Fibroblast of mammary gland (primary cell): ENCODE results near the gene ALG6.

ENCODE experiments used
- DNase-seq: peaks from one replicate; pipeline ENCODE4 v3.0.0-alpha.2; 2010; ENCODE audit warnings: low read depth
- H3K4me3 ChIP-seq: 2 replicates; pipeline ENCODE4 v1.5.1; 2011; ENCODE audit warnings: low read depth, mild to moderate bottlenecking, low read length, moderate library complexity; ENCODE audit not compliant: control insufficient read depth
- CTCF ChIP-seq: conservative IDR thresholded peaks from 2 replicates; pipeline ENCODE4 v1.5.1; 2011; ENCODE audit warnings: low read depth, low read length, inconsistent platforms; ENCODE audit not compliant: control insufficient read depth, insufficient read depth

Gene ALG6

DNA sequence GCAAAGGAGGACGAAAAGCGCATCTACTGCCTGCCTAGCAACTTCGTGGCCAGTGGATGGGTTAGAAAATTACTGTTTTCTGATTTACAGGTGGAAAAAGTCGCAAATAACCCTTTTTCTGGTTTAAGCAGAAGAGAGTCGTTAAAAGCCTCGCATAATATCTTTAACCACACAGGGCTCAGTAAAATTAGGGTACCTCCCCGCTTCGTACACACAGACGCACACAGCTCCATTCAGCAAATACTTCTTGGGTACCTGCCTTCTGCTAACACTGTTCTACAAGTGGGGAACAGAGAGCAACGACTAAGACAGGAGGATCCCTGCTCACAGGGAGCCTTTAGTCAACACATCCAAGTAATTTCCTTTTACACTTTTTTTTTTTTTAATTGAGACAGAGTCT is 704 bp downstream of the ALG6 start:
- TF ChIP-seq CTCF, result no peak
- peak overlapping the region; percentile 90 for H3K4me3 ChIP-seq
- DNase-seq, result no peak

GRCh38 chr1:63379583-63379982 is 12.2 kb downstream of the ALG6 start:
- H3K4me3 ChIP-seq, result no peak overlapping the region
- no peak for TF ChIP-seq CTCF
- DNase-seq, result no peak

- no peak overlapping the region for H3K4me3 ChIP-seq
- no peak for TF ChIP-seq CTCF
- no peak for DNase-seq
Measured at GRCh38 chr1:63381741-63382140, 14.3 kb downstream of the ALG6 start.

DNA sequence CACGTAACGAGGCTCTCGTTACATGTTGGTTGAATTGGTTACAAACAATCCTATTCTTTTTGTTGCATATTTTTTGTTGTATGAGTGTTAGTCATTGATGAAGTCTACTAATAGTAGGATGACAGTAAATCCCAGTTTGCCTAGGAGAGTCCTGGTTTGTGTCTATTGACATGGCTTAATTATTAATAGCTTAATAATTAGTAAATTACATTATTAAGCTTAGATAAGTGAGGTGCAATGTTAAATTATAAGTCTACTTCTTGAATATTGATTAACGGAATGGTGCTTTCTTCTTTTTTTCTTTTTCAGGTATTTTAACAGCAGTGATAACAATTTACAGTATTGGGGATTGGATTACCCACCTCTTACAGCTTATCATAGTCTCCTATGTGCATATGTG is 34.5 kb downstream of the ALG6 start:
- H3K4me3 ChIP-seq, result no peak overlapping the region
- no peak for TF ChIP-seq CTCF
- DNase-seq, result no peak

- DNase-seq, result no peak
- no peak for TF ChIP-seq CTCF
Measured at GRCh38 chr1:63403386-63403785, 36.0 kb downstream of the ALG6 start.

DNA sequence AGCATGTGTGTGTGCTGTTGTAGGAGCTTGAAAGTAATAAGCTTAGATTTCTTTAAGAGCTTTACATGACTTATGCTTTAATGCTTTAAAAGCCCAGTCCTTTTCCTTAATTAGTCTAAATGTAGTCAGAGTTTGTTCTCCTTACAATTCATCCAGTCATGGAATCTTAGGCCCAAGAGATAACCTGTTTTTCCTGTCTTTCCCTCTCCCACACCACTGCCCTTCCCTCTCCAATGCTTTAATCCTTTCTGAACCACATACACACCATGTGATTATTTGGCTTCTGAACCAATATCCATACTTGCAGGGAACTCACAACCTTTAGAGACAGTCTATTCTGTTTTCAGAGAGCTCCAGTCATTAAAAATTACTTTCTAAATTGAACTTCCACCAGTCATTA is 37.6 kb downstream of the ALG6 start:
- no peak for TF ChIP-seq CTCF
- no peak for DNase-seq
- no peak overlapping the region for H3K4me3 ChIP-seq

More at GRCh38 chr1:63403386-63403785, 36.0 kb downstream of the ALG6 start:
- no peak overlapping the region for H3K4me3 ChIP-seq

DNA sequence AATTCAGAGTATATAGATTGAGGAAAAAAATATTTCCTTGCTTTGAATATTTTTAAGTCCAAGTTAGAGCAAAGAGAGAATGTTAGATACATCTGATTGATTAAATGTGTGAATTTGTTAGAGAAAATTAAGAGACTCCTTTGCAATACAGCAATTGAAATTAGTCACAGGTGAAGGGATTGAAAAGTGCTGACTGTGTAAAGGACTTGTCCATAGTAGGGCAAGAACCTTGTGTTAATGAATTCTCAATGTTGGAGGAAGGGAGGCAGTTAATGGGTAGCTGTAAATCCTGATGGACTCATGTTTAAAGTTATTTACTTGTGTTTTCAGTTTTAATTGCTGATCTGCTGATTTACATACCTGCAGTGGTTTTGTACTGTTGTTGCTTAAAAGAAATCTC is 38.6 kb downstream of the ALG6 start:
- DNase-seq, result no peak
- TF ChIP-seq CTCF, result no peak
- no peak overlapping the region for H3K4me3 ChIP-seq
